RWPE1 (cell line): ENCODE data around the gene SPIRE1.

ENCODE experiments used
- CTCF ChIA-PET: fragments of 350-600 bp; sonication (Branson Sonifier 250); formaldehyde crosslinking; extraction: SDS; loops from one replicate; lab custom pipeline; 2021; lab: Yijun Ruan, JAX
- POLR2A ChIA-PET: fragments of 400-600 bp; formaldehyde crosslinking; extraction: SDS; loops from one replicate; lab custom pipeline; 2020; ENCODE audit warnings: antibody characterized with exemption; ENCODE audit not compliant: low non-redundant PET; lab: Yijun Ruan, JAX
- DNase-seq: peaks from one replicate; pipeline ENCODE4 v3.0.0; 2012; ENCODE audit warnings: low spot score
- H3K27ac ChIP-seq: fragments of 450-650 bp; 2 replicates; pipeline ENCODE4 v1.5.1; 2017
- TF ChIP-seq, protein P1 (sequence below): fragments of 450-650 bp; conservative IDR thresholded peaks from 2 replicates; pipeline ENCODE4 v1.5.1; 2017; ENCODE audit warnings: low read depth, mild to moderate bottlenecking

Gene SPIRE1

DNA sequence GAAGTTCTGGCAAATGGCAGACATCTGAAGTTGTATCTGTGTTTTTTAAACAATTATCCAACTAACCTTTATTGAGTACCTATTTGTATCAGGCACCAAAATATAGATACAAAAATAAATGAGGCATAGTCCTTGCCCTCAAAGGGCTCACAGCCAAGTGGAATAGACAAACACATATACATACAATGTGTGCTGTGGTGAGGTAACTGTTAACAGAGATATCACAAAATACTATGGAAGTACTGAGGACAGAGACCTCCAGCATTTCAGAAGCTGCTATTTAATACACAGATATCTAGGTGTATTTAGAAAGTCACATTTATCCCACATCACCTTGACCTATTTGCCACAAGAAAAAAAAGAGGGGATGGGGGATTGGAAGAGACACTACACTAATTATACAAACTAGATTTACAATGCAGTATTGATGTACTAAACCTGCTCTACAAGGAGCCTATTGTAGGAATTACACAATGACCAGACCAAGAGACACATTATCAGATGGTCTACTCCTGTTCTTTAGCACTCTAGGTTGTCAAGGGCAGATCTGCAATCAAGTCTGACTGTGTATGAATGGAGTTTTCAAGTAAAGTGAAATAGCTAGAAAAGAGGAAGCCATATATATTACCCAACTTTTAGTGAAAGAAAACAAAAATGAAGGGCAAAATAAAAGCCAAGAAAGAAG lies 62.2 kb downstream of the SPIRE1 start:
- POLR2A ChIA-PET: no interaction called here
- TF ChIP-seq, protein P1, sequence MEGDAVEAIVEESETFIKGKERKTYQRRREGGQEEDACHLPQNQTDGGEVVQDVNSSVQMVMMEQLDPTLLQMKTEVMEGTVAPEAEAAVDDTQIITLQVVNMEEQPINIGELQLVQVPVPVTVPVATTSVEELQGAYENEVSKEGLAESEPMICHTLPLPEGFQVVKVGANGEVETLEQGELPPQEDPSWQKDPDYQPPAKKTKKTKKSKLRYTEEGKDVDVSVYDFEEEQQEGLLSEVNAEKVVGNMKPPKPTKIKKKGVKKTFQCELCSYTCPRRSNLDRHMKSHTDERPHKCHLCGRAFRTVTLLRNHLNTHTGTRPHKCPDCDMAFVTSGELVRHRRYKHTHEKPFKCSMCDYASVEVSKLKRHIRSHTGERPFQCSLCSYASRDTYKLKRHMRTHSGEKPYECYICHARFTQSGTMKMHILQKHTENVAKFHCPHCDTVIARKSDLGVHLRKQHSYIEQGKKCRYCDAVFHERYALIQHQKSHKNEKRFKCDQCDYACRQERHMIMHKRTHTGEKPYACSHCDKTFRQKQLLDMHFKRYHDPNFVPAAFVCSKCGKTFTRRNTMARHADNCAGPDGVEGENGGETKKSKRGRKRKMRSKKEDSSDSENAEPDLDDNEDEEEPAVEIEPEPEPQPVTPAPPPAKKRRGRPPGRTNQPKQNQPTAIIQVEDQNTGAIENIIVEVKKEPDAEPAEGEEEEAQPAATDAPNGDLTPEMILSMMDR: no peak
- H3K27ac ChIP-seq: no peak overlapping the region
- CTCF ChIA-PET: no interaction called here
- DNase-seq: no peak

DNA sequence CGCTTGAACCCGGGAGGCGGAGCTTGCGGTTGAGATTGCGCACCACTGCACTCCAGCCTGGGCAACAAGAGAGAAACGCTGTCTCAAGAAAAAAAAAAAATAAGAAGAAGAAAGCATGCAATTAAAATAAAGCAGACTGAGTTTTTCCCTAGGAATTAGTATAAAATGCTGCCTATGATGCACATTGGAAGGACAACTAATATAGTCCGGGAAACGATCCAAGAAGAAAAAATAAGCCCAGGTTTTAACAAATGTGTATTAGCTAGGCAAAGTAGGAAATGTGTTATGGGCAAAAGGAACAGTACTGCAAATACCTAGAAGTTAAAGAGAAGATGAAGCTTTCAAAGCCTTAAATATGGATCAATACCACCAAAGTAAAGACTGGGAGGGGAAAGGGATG lies 64.0 kb downstream of the SPIRE1 start:
- ChIA-PET CTCF (no interaction called here), POLR2A (interaction anchor here (0.6 kb wide), 1 partner anchor 12 kb away, joined by 4 read pairs; no protein-coding TSS in a partner anchor)

DNA sequence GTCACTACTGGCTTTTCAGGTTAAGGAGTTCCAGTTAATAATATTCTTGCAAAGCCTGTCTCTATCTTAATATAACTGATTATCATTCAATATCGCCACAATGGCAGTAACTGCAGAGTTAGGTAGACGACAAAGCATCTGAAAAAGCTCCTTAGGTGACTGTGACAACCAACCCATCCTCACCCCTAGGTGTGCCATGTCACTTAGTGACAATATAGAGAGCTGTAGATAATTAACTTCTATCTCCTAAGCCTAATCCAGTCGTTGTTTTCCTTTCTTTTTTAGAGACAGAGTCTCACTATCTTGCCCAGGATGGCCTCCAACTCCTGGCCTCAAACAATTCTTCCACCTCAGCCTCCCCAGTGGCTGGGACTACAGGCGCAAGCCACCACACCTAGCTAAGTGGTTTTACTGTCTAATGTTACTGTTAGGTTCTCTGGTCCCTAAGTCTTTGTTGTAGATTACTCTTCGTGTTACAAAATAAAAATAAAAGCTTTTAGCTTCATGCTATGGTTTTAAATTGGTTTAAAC lies 65.2 kb downstream of the SPIRE1 start:
- H3K27ac ChIP-seq: no peak overlapping the region
- TF ChIP-seq, protein P1: no peak
- ChIA-PET POLR2A (no interaction called here), CTCF (interaction anchor here (0.6 kb wide), 1 partner anchor 53 kb away, joined by 3 read pairs; no protein-coding TSS in a partner anchor)
- no peak for DNase-seq

More for the DNA sequence above, 64.0 kb downstream of the SPIRE1 start:
- no peak overlapping the region for H3K27ac ChIP-seq
- TF ChIP-seq, protein P1: no peak
- DNase-seq: no peak

DNA sequence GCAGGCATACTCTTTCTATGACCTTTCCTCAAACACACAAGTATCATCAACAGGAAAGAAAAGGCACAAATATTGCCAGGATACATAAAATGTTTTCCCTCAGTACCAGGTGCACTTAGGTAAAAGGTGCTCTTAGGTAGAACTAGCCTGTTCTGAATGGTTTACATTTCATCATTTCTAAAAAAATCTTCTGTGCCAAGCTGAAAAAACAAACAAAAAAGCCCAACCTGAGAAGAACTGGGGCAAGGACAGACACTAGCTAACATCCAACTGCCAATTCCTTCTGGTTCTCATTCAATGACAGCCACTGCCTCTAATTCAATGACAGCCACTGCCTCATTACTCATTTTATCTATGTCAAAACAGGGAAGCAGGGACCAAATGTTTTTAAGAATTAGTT lies 68.5 kb downstream of the SPIRE1 start:
- CTCF ChIA-PET: no interaction called here

DNA sequence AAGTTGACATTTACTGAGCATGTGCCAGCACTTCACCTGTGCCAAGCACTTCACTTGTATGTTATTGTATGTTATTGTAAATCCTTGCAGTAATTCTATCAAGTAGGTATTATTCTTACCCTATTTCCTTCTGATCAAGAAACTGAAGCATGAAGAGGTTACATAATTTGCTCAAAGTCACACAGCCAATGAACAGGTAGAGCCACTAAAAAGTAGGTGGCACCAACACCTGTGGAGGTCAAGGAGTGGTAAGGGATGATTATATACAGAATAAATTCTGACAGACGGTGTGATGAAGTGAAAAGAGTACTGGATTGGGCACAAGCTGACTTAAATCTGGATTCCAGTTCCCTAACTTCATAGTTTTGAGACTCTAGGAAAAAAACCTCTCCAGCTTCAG lies 71.0 kb downstream of the SPIRE1 start:
- CTCF ChIA-PET: no interaction called here
- POLR2A ChIA-PET: no interaction called here
- TF ChIP-seq, protein P1: no peak
- no peak for DNase-seq
- H3K27ac ChIP-seq: no peak overlapping the region

More for the DNA sequence above, 68.5 kb downstream of the SPIRE1 start:
- DNase-seq: no peak
- H3K27ac ChIP-seq: no peak overlapping the region
- POLR2A ChIA-PET: no interaction called here
- TF ChIP-seq, protein P1: no peak

DNA sequence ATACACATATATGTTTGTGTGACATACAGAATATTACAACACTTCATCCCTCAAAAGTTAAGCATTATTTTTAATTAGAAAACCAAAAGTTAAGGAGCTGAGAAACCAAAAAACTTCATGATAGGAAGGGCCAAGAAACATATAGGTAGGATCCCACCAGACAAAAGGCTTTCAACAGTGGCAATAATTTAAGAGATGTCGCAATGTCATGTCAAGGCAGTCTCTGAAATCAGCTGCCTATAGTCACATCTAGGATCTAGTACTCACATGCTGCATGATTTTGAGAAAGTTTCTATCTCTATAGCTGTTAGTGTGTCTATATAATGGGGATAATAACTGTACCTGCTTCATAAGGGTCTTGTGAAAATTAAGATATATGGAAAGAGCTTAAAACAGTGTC lies 72.7 kb downstream of the SPIRE1 start:
- TF ChIP-seq, protein P1: no peak
- POLR2A ChIA-PET: no interaction called here
- no peak for DNase-seq
- no peak overlapping the region for H3K27ac ChIP-seq
- CTCF ChIA-PET: interaction anchor here (0.7 kb wide), 1 partner anchor 142 kb away, joined by 3 read pairs; no protein-coding TSS in a partner anchor
